Activated CD8-positive, alpha-beta T cell treated with anti-CD3 and anti-CD28 coated beads for 36 hours (primary cell): ENCODE data around the gene HECA. TPM values are rescaled to one million over a fixed set of nuclear protein-coding genes. Genes with fewer than 3 reads are reported as not detected.

ENCODE experiments used
- ATAC-seq: fragments of 200-7000 bp; cut with Tn5 transposase; one replicate; pipeline ENCODE4 v1.10.0; 2021; ENCODE audit warnings: mild to moderate bottlenecking, moderate library complexity
- CTCF ChIA-PET: fragments of 350-600 bp; sonication (Branson Sonifier 250); formaldehyde crosslinking; loops from one replicate; lab custom pipeline; 2021; ENCODE audit warnings: antibody characterized with exemption; lab: Charles Lee
- POLR2A ChIA-PET: fragments of 350-600 bp; sonication (Branson Sonifier 250); formaldehyde crosslinking; loops from one replicate; lab custom pipeline; 2021; ENCODE audit warnings: antibody characterized with exemption; lab: Charles Lee
- DNase-seq: peaks from one replicate; pipeline ENCODE4 v3.0.0-alpha.2; 2020
- H3K27ac Mint-ChIP-seq: one replicate; pipeline ENCODE4 v1.8.0; 2021; ENCODE audit warnings: mild to moderate bottlenecking, mixed read lengths
- H3K27me3 Mint-ChIP-seq: one replicate; pipeline ENCODE4 v1.8.0; 2021; ENCODE audit warnings: mixed read lengths
- H3K36me3 Mint-ChIP-seq: one replicate; pipeline ENCODE4 v1.8.0; 2021; ENCODE audit warnings: low read depth, mixed read lengths
- H3K4me1 Mint-ChIP-seq: one replicate; pipeline ENCODE4 v1.8.0; 2021; ENCODE audit warnings: low read depth, mixed read lengths
- H3K4me3 Mint-ChIP-seq: one replicate; pipeline ENCODE4 v1.8.0; 2021; ENCODE audit warnings: mild to moderate bottlenecking, moderate library complexity, mixed read lengths
- H3K9me3 Mint-ChIP-seq: one replicate; pipeline ENCODE4 v1.8.0; 2021; ENCODE audit warnings: mixed read lengths
- CTCF ChIP-seq: fragments of 200-600 bp; IDR thresholded peaks from one replicate; pipeline ENCODE4 v1.8.0; 2022; ENCODE audit warnings: antibody characterized with exemption, mild to moderate bottlenecking
- intact Hi-C: fragments of 100-400 bp; cut with micrococcal nuclease; formaldehyde crosslinking; loops from one replicate; pipeline ENCODE4 v1.10.0; 2022
- total RNA-seq, 2 experiments: library from RNA; stranded (reverse); gene quantifications; one replicate each; pipeline ENCODE4 v1.2.3, GENCODE V29; 2021

The HECA gene
- total RNA-seq, 2 experiments from 2014 or later = 45.4 to 47.1 TPM

GRCh38 chr6:139173172-139173571 lies 38.3 kb downstream of the HECA start:
- peak overlapping the region; percentile 31 for H3K4me3 Mint-ChIP-seq
- intact Hi-C loops = no loop called here
- DNase-seq = peak; percentile 47

GRCh38 chr6:139173822-139174221 lies 38.9 kb downstream of the HECA start:
- peaks cover 76% of the 10 kb centered on the region for H3K36me3 Mint-ChIP-seq
- ATAC-seq (no peak), DNase-seq (no peak)
- no peaks in the 10 kb centered on the region for H3K27me3 Mint-ChIP-seq
- TF ChIP-seq CTCF = no peak
- ChIA-PET POLR2A (interaction anchor here (0.8 to 2.0 kb wide), 6 partner anchors 10 to 200 kb away, joined by 3 to 10 read pairs (median 4); partner anchors contain the start of gene CITED2), CTCF (interaction anchor here (0.6 to 2.7 kb wide), 13 partner anchors 10 to 196 kb away, joined by 3 to 15 read pairs (median 5); no protein-coding TSS in a partner anchor)
- H3K4me1 Mint-ChIP-seq = peaks cover 86% of the 10 kb centered on the region
- intact Hi-C loops = no loop called here
- H3K27ac Mint-ChIP-seq = peak overlapping the region; percentile 89
- H3K4me3 Mint-ChIP-seq = peak overlapping the region; percentile 31
- no peaks in the 10 kb centered on the region for H3K9me3 Mint-ChIP-seq

More at GRCh38 chr6:139173172-139173571, 38.3 kb downstream of the HECA start:
- ChIA-PET CTCF (interaction anchor here (0.9 to 2.4 kb wide), 8 partner anchors 9 to 197 kb away, joined by 3 to 15 read pairs (median 4); no protein-coding TSS in a partner anchor), POLR2A (interaction anchor here (0.8 to 1.3 kb wide), 7 partner anchors 10 to 48 kb away, joined by 3 to 4 read pairs (median 3); no protein-coding TSS in a partner anchor)
- peak; percentile 92 for ATAC-seq
- peak; percentile 42 for TF ChIP-seq CTCF
- H3K27me3 Mint-ChIP-seq = no peaks in the 10 kb centered on the region
- H3K27ac Mint-ChIP-seq = peak overlapping the region; percentile 89
- peaks cover 78% of the 10 kb centered on the region for H3K36me3 Mint-ChIP-seq
- H3K9me3 Mint-ChIP-seq = no peaks in the 10 kb centered on the region
- peaks cover 87% of the 10 kb centered on the region for H3K4me1 Mint-ChIP-seq

- Mint-ChIP-seq H3K27me3 (no peaks in the 10 kb centered on the region), H3K9me3 (no peaks in the 10 kb centered on the region), H3K4me3 (no peak overlapping the region), H3K36me3 (peaks cover 76% of the 10 kb centered on the region), H3K4me1 (peaks cover 84% of the 10 kb centered on the region), H3K27ac (peak overlapping the region; percentile 91)
- ATAC-seq = no peak
- TF ChIP-seq CTCF = no peak
- POLR2A ChIA-PET = interaction anchor here (2.0 kb wide), 1 partner anchor 199 kb away, joined by 10 read pairs; the partner anchor contains the start of gene CITED2
- intact Hi-C loops = no loop called here
- CTCF ChIA-PET = interaction anchor here (0.7 to 2.7 kb wide), 10 partner anchors 11 to 359 kb away, joined by 3 to 10 read pairs (median 4); partner anchors contain the start of gene TXLNB
- DNase-seq = no peak
Observed at GRCh38 chr6:139174961-139175360, 40.1 kb downstream of the HECA start.

GRCh38 chr6:139175389-139175948 lies 40.6 kb downstream of the HECA start:
- POLR2A ChIA-PET = interaction anchor here (2.0 kb wide), 1 partner anchor 199 kb away, joined by 10 read pairs; the partner anchor contains the start of gene CITED2

More at GRCh38 chr6:139175389-139175948, 40.6 kb downstream of the HECA start:
- Mint-ChIP-seq H3K4me3 (peak overlapping the region; percentile 51), H3K4me1 (peaks cover 84% of the 10 kb centered on the region), H3K36me3 (peaks cover 77% of the 10 kb centered on the region), H3K27ac (peak overlapping the region; percentile 91), H3K27me3 (no peaks in the 10 kb centered on the region), H3K9me3 (no peaks in the 10 kb centered on the region)
- ATAC-seq (no peak), DNase-seq (no peak)
- intact Hi-C loops = no loop called here
- TF ChIP-seq CTCF = no peak
- CTCF ChIA-PET = interaction anchor here (0.7 to 2.7 kb wide), 11 partner anchors 12 to 359 kb away, joined by 3 to 10 read pairs (median 5); partner anchors contain the start of gene TXLNB
